Gastrocnemius medialis (tissue), 4 donors: ENCODE results near the gene MYO1F. TPM values are rescaled to one million over a fixed set of nuclear protein-coding genes. Genes with fewer than 3 reads are reported as not detected.

Experiments
- ATAC-seq, 2 donors: fragments of 150-250 bp; one replicate each; pipeline ENCODE4 v1.9.1; 2016
- DNase-seq, 2 donors: peaks; one replicate each; pipeline ENCODE4 v3.0.0-alpha.2; 2019
- H3K27ac ChIP-seq, 4 donors: fragments of 200-600 bp; sonication (generic); 1 replicate in 1 of 4; 2 replicates in 3 of 4; pipeline ENCODE4 v1.5.1; 2016 to 2018; ENCODE audit warnings: mild to moderate bottlenecking in 2 of 4, moderate library complexity in 1 of 4
- H3K27me3 ChIP-seq, 3 donors: fragments of 200-600 bp; sonication (generic) in 2 of 3; 1 replicate in 1 of 3; 2 replicates in 2 of 3; pipeline versions ENCODE4 v1.5.1 to v1.6.0; 2016 to 2019; ENCODE audit warnings: mild to moderate bottlenecking in 1 of 3, moderate library complexity in 1 of 3
- H3K36me3 ChIP-seq, 2 donors: fragments of 200-600 bp; sonication (generic) in 1 of 2; one replicate each; pipeline ENCODE4 v1.5.1; 2017 to 2018
- H3K4me1 ChIP-seq, 2 donors: fragments of 200-600 bp; sonication (generic) in 1 of 2; one replicate each; pipeline ENCODE4 v1.5.1; 2016 to 2017; ENCODE audit warnings: mild to moderate bottlenecking in 2 of 2
- H3K4me3 ChIP-seq, 4 donors: fragments of 200-600 bp; sonication (generic) in 3 of 4; 1 replicate in 1 of 4; 2 replicates in 3 of 4; pipeline ENCODE4 v1.5.1; 2016 to 2019; ENCODE audit warnings: mild to moderate bottlenecking in 2 of 4
- H3K9me3 ChIP-seq, 3 donors: fragments of 200-600 bp; sonication (generic) in 2 of 3; 1 replicate in 1 of 3; 2 replicates in 2 of 3; pipeline ENCODE4 v1.5.1; 2016 to 2019
- POLR2A ChIP-seq, 2 donors: fragments of 450-650 bp; IDR thresholded peaks; one replicate each; pipeline ENCODE4 v1.6.1; 2017; ENCODE audit warnings: antibody characterized with exemption in 2 of 2, mild to moderate bottlenecking in 2 of 2, moderate library complexity in 2 of 2
- in situ Hi-C, 4 donors: fragments of 200-750 bp; cut with MboI; loops; one replicate each; pipeline versions ENCODE4 v1.15.0 to v1.8.0; 2017; ENCODE audit warnings: low sequenced_read_pairs in 4 of 4
- intact Hi-C: fragments of 100-400 bp; cut with DNase I; formaldehyde crosslinking; loops from one replicate; pipeline ENCODE4 v1.15.1; 2023; ENCODE audit warnings: low total_unique reads
- total RNA-seq, 4 donors: library from RNA; depleted of rRNA; stranded (reverse); fragments of >200 nt; gene quantifications; one replicate each; pipeline versions ENCODE4 v1.1.0 to v1.2.3, GENCODE V29; 2016
- TF ChIP-seq, protein P1 (sequence below), 5 experiments: fragments of 450-650 bp in 3 of 5; fragments of 200-600 bp in 2 of 5; sonication (generic) in 2 of 5; IDR thresholded peaks in 4 of 5; conservative IDR thresholded peaks in 1 of 5; 1 replicate in 4 of 5; 2 replicates in 1 of 5; pipeline ENCODE4 v1.5.1; 2016 to 2019; ENCODE audit warnings: antibody characterized with exemption in 5 of 5, mild to moderate bottlenecking in 3 of 5, moderate library complexity in 3 of 5

Gene MYO1F
- total RNA-seq, 4 donors from 2014 or later, result 0.24 to 4.0 (median 1.8) TPM

DNA sequence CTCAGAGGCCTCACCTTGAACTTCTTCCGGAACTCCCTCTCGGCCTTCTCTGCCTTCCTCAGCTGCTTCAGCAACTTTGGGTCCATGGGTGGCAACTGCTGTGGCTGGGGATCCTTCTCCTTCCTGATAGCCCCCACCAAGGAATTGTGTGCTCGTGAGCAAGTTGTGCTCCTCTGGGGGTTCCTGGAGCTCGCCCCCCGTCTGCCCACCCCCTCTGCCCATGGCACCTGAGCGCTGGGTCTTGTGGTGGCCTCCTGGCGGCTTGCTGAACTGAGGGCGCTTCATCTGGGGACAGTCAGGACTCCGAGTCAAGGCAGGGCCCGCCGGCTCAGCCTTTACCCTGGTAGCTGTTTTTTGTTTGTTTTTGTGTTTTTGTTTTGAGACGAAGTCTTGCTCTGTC, 86.4 kb downstream of the MYO1F start:
- intact Hi-C loops, result no loop called here
- in situ Hi-C loops, result no loop called here
- Histone ChIP-seq H3K9me3 (no peaks in the 10 kb centered on the region), H3K27ac (no peak overlapping the region), H3K27me3 (no peaks in the 10 kb centered on the region), H3K36me3 (peaks cover 0 to 38% of the 10 kb centered on the region in 2 donors), H3K4me3 (no peak overlapping the region), H3K4me1 (no peaks in the 10 kb centered on the region)
- DNase-seq, result no peak
- TF ChIP-seq POLR2A (IDR thresholded peaks at IDR 0.05), result no peak
- TF ChIP-seq, protein P1, sequence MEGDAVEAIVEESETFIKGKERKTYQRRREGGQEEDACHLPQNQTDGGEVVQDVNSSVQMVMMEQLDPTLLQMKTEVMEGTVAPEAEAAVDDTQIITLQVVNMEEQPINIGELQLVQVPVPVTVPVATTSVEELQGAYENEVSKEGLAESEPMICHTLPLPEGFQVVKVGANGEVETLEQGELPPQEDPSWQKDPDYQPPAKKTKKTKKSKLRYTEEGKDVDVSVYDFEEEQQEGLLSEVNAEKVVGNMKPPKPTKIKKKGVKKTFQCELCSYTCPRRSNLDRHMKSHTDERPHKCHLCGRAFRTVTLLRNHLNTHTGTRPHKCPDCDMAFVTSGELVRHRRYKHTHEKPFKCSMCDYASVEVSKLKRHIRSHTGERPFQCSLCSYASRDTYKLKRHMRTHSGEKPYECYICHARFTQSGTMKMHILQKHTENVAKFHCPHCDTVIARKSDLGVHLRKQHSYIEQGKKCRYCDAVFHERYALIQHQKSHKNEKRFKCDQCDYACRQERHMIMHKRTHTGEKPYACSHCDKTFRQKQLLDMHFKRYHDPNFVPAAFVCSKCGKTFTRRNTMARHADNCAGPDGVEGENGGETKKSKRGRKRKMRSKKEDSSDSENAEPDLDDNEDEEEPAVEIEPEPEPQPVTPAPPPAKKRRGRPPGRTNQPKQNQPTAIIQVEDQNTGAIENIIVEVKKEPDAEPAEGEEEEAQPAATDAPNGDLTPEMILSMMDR (IDR thresholded peaks at IDR 0.05 in 4 of 5, conservative IDR thresholded peaks at IDR 0.05 in 1 of 5), result no peak
- ATAC-seq, result no peak

DNA sequence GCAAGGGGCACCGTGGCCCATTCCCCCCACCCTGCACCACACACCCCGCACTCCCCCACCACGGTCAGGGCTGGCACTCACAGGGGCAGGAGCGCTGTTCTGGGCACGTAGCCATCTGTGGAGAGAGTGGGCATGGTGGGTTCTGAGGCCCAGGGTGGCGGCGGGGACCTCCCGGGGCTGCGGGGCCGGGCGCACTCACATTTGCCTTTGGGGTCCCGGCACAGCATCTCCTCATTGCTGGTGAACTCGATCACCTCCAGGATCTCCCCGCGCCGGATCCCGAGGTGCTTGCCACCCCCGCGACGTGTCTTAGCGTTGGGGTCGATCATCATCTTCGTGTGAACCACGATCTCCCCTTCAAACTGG, 86.9 kb downstream of the MYO1F start:
- peaks cover 0 to 42% of the 10 kb centered on the region in 2 donors for H3K36me3 ChIP-seq
- H3K27ac ChIP-seq, result no peak overlapping the region
- TF ChIP-seq, protein P1 (IDR thresholded peaks at IDR 0.05 in 4 of 5, conservative IDR thresholded peaks at IDR 0.05 in 1 of 5), result no peak
- no peak for TF ChIP-seq POLR2A (IDR thresholded peaks at IDR 0.05)
- intact Hi-C loops, result no loop called here
- no peaks in the 10 kb centered on the region for H3K27me3 ChIP-seq
- H3K4me1 ChIP-seq, result no peaks in the 10 kb centered on the region
- in situ Hi-C loops, result no loop called here
- DNase-seq, result no peak
- no peaks in the 10 kb centered on the region for H3K9me3 ChIP-seq
- H3K4me3 ChIP-seq, result no peak overlapping the region
- ATAC-seq, result no peak

DNA sequence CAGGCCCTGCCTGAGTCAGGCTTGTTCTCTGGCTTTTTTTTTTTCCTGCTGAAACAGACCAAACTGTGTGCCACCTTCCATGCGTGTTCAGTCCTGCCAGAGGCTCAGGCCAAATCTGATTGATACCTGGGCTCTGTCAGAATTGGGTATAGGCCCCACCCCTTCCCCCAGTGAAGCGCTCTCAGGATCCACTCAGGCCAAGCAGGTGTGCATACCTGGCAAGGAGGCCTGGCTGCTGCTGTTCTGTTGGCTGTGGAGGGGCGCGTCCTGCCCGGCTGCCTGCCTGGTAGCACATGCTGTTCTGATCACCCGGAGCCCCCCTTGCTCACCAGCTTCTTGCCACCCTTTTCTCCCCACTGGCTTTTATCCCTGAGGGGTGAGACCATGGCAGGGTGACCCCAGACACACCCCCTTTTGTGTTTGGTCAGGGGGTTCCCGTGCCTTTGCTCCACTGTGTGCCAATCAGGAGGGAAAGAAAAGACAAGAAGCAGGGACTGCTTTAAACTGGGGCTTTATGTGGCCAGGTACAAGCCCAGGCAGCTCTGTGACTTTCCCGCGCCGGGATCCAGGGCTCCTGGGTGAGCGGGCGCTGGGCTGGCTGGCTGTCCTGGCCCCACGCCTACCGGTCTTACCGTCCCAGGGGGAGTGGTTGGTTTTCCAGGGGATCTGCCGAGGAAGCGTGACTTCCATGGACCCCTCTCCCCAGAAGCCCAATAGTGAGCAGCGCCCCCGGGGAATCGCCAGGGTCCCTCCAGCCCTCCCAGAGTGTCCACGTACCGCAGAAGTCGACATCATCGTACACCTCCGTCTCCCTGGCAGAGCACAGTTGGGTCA, 87.5 kb downstream of the MYO1F start:
- no peak for ATAC-seq
- H3K27ac ChIP-seq, result no peak overlapping the region
- no peaks in the 10 kb centered on the region for H3K4me1 ChIP-seq
- peaks cover 0 to 48% of the 10 kb centered on the region in 2 donors for H3K36me3 ChIP-seq
- no peaks in the 10 kb centered on the region for H3K9me3 ChIP-seq
- in situ Hi-C loops, result no loop called here
- DNase-seq, result no peak
- TF ChIP-seq, protein P1 (IDR thresholded peaks at IDR 0.05 in 4 of 5, conservative IDR thresholded peaks at IDR 0.05 in 1 of 5), result no peak
- no peak for TF ChIP-seq POLR2A (IDR thresholded peaks at IDR 0.05)
- H3K4me3 ChIP-seq, result no peak overlapping the region
- intact Hi-C loops, result no loop called here
- H3K27me3 ChIP-seq, result no peaks in the 10 kb centered on the region

DNA sequence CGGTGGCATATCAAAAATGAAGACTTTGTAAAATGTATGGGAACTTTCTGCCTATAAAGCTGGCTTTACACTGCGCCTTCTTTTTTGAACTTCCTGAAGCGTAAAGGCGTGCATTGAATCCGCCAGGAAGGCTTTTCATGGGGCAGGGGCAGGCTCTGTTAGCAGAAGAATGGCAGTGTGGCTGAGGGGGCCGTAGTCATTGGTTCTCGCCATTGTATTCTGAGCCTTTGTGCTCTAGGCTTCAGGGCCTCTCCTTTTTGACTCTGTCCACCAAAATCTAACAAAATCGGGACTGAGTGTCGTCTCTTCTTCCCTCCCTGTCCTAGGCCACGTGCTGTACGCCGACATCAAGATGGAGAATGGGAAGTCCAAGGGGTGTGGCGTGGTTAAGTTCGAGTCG, 88.9 kb downstream of the MYO1F start:
- H3K9me3 ChIP-seq, result no peaks in the 10 kb centered on the region
- peaks cover 0 to 60% of the 10 kb centered on the region in 2 donors for H3K36me3 ChIP-seq
- no peak overlapping the region for H3K4me3 ChIP-seq
- DNase-seq, result no peak
- in situ Hi-C loops, result no loop called here
- intact Hi-C loops, result no loop called here
- no peak for TF ChIP-seq POLR2A (IDR thresholded peaks at IDR 0.05)
- TF ChIP-seq, protein P1 (IDR thresholded peaks at IDR 0.05 in 4 of 5, conservative IDR thresholded peaks at IDR 0.05 in 1 of 5), result no peak
- H3K27me3 ChIP-seq, result no peaks in the 10 kb centered on the region
- no peaks in the 10 kb centered on the region for H3K4me1 ChIP-seq
- H3K27ac ChIP-seq, result no peak overlapping the region
- no peak for ATAC-seq
